Type B pancreatic cell (in vitro differentiated cells): ENCODE results near the gene SCN4B. TPM values are rescaled to one million over a fixed set of nuclear protein-coding genes. Genes with fewer than 3 reads are reported as not detected.

Source experiments
- DNase-seq: peaks from one replicate; pipeline ENCODE4 v3.0.0; 2021; ENCODE audit warnings: mixed read lengths; ENCODE audit not compliant: unreplicated experiment; ENCODE audit errors: extremely low spot score
- H3K27ac Mint-ChIP-seq: 2 replicates; pipeline ENCODE4 v1.8.0; 2021; ENCODE audit warnings: mild to moderate bottlenecking, mixed read lengths
- H3K27me3 Mint-ChIP-seq: 2 replicates; pipeline ENCODE4 v1.8.0; 2021; ENCODE audit warnings: mixed read lengths
- H3K36me3 Mint-ChIP-seq: 2 replicates; pipeline ENCODE4 v1.8.0; 2021; ENCODE audit warnings: mixed read lengths
- H3K4me1 Mint-ChIP-seq: one replicate; pipeline ENCODE4 v1.8.0; 2021; ENCODE audit warnings: mixed read lengths; ENCODE audit not compliant: unreplicated experiment
- H3K4me3 Mint-ChIP-seq: 2 replicates; pipeline ENCODE4 v1.8.0; 2021; ENCODE audit warnings: mild to moderate bottlenecking, mixed read lengths
- H3K9me3 Mint-ChIP-seq: 2 replicates; pipeline ENCODE4 v1.8.0; 2021; ENCODE audit warnings: mixed read lengths
- CTCF ChIP-seq: fragments of 200-600 bp; sonication (generic); conservative IDR thresholded peaks from 2 replicates; pipeline ENCODE4 v1.5.0; 2021; ENCODE audit warnings: antibody characterized with exemption, mild to moderate bottlenecking
- long read RNA-seq: library from polyadenylated mRNA; unstranded; transcript quantifications from one replicate; pipeline ENCODE4 v2.0.0, GENCODE V29; 2020
- total RNA-seq: library from RNA; stranded (reverse); gene quantifications from 2 replicates; pipeline ENCODE4 v1.2.1, GENCODE V29; 2021; ENCODE audit warnings: low replicate concordance

Gene SCN4B
- 0.36 and 2.0 TPM in 2 replicates for total RNA-seq
- long read RNA-seq, result 0 reads

GRCh38 chr11:118152552-118153471 is at the start of gene SCN4B:
Gene SCN4B (minus strand): TSS chr11:118152823. CDS start chr11:118152673, 150 bp downstream.
- DNase-seq, result no peak
- no peak for TF ChIP-seq CTCF
- Mint-ChIP-seq H3K4me1 (peaks cover 12% of the 10 kb centered on the region), H3K27ac (no peak within 1 kb of the TSS), H3K36me3 (no peaks in the 10 kb centered on the region), H3K9me3 (no peaks in the 10 kb centered on the region), H3K4me3 (peak within 1 kb of the TSS; percentile 81), H3K27me3 (peaks cover 93% of the 10 kb centered on the region)

- H3K27ac Mint-ChIP-seq, result no peak overlapping the region
These were observed 49.3 kb upstream of the SCN4B start for GRCh38 chr11:118201966-118202365.

GRCh38 chr11:118200901-118201680 is 48.5 kb upstream of the SCN4B start:
- Mint-ChIP-seq H3K4me1 (peaks cover 4% of the 10 kb centered on the region), H3K27me3 (peaks cover 10% of the 10 kb centered on the region), H3K9me3 (no peaks in the 10 kb centered on the region), H3K36me3 (no peaks in the 10 kb centered on the region), H3K27ac (no peak overlapping the region), H3K4me3 (no peak overlapping the region)
- no peak for DNase-seq
- TF ChIP-seq CTCF, result no peak

More at GRCh38 chr11:118201966-118202365, 49.3 kb upstream of the SCN4B start:
- no peak for TF ChIP-seq CTCF
- Mint-ChIP-seq H3K36me3 (no peaks in the 10 kb centered on the region), H3K9me3 (no peaks in the 10 kb centered on the region), H3K27me3 (peaks cover 17% of the 10 kb centered on the region), H3K4me3 (no peak overlapping the region), H3K4me1 (peaks cover 4% of the 10 kb centered on the region)
- no peak for DNase-seq

- H3K4me3 Mint-ChIP-seq, result no peak overlapping the region
- no peak for DNase-seq
- TF ChIP-seq CTCF, result no peak
- H3K4me1 Mint-ChIP-seq, result peaks cover 5% of the 10 kb centered on the region
- peaks cover 4% of the 10 kb centered on the region for H3K27me3 Mint-ChIP-seq
- H3K27ac Mint-ChIP-seq, result no peak overlapping the region
- H3K36me3 Mint-ChIP-seq, result no peaks in the 10 kb centered on the region
- no peaks in the 10 kb centered on the region for H3K9me3 Mint-ChIP-seq
These were observed 47.9 kb upstream of the SCN4B start for GRCh38 chr11:118200497-118200896.

GRCh38 chr11:118199135-118199534 is 46.5 kb upstream of the SCN4B start:
- Mint-ChIP-seq H3K27me3 (no peaks in the 10 kb centered on the region), H3K27ac (no peak overlapping the region), H3K9me3 (no peaks in the 10 kb centered on the region), H3K4me1 (peaks cover 13% of the 10 kb centered on the region), H3K36me3 (no peaks in the 10 kb centered on the region), H3K4me3 (no peak overlapping the region)
- no peak for TF ChIP-seq CTCF
- no peak for DNase-seq
